ENCODE results near the gene CDK5RAP1. TPM values are rescaled to one million over a fixed set of nuclear protein-coding genes. Genes with fewer than 3 reads are reported as not detected.

The CDK5RAP1 gene
- total RNA-seq, 1 donor from 2014 or later, result 15.0 TPM

- no peak for DNase-seq (ENCODE audit: extremely low spot score in 2 of 2)
These were observed 68.3 kb downstream of the CDK5RAP1 start for GRCh38 chr20:33332905-33333456.

DNA sequence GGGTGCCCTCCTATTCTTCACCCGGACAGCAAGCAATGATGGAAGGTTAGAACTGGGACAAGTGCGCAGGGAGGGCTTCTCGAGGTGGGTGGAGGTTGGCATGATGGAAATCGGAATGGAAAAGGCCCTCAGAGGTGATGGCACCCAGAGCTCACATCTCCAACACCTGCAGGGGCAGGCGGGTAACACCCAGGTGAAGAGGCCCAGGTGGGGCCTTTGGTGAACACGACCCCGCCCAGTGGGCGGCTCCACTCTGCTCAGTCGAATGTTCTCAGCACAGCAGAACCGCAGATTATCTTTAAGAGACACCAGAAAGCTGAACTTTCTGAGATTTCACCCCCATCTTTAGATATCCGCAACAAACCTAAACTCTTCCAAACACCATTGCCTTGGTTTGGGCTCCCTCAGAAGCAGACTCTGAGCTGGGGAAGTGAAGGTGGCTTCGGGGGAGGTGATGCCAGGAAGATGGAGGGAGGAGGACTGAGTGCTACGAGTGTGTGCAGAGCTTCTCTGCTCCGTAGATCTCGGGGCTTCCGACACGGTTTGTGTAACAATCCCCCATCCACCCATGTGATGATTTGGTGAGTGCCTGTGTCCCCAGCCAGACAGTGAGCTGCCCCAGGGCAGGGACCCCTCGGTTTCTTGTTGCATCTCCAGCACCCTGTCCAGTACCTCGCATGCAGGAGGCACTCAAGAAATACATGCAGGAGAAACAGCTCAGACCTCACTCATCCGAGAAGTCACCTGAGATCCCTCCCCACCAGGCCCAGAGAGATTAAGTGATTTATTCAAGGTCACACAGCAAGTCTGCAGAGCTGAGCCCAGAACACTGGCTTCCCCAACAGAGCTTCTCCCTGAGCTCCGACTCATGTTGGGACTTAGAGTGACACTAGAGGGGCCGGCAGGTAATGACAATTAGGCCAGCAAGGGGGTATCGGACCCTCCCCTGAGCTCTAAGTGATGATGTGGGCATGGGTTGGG is 72.9 kb downstream of the CDK5RAP1 start:
- TF ChIP-seq POLR2AphosphoS5 (IDR thresholded peaks at IDR 0.05; ENCODE audit: insufficient read depth in 1 of 2, low read depth in 1 of 2) (no peak), POLR2A (IDR thresholded peaks at IDR 0.05) (no peak)
- TF ChIP-seq, protein P1, sequence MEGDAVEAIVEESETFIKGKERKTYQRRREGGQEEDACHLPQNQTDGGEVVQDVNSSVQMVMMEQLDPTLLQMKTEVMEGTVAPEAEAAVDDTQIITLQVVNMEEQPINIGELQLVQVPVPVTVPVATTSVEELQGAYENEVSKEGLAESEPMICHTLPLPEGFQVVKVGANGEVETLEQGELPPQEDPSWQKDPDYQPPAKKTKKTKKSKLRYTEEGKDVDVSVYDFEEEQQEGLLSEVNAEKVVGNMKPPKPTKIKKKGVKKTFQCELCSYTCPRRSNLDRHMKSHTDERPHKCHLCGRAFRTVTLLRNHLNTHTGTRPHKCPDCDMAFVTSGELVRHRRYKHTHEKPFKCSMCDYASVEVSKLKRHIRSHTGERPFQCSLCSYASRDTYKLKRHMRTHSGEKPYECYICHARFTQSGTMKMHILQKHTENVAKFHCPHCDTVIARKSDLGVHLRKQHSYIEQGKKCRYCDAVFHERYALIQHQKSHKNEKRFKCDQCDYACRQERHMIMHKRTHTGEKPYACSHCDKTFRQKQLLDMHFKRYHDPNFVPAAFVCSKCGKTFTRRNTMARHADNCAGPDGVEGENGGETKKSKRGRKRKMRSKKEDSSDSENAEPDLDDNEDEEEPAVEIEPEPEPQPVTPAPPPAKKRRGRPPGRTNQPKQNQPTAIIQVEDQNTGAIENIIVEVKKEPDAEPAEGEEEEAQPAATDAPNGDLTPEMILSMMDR (IDR thresholded peaks at IDR 0.05), result no peak
- no peaks in the 10 kb centered on the region for H3K4me1 ChIP-seq
- H3K27me3 ChIP-seq, result no peaks in the 10 kb centered on the region
- no peak for DNase-seq (ENCODE audit: extremely low spot score in 2 of 2)
- H3K9me3 ChIP-seq, result no peaks in the 10 kb centered on the region
- H3K4me3 ChIP-seq, result no peak overlapping the region
- intact Hi-C loops (cut with DNase I), result no loop called here
- H3K27ac ChIP-seq, result no peak overlapping the region
- H3K36me3 ChIP-seq, result no peaks in the 10 kb centered on the region

More at GRCh38 chr20:33332905-33333456, 68.3 kb downstream of the CDK5RAP1 start:
- no peak overlapping the region for H3K27ac ChIP-seq
- H3K27me3 ChIP-seq, result no peaks in the 10 kb centered on the region
- H3K4me3 ChIP-seq, result no peak overlapping the region
- H3K9me3 ChIP-seq, result no peaks in the 10 kb centered on the region
- no peaks in the 10 kb centered on the region for H3K36me3 ChIP-seq
- no peak for TF ChIP-seq POLR2AphosphoS5 (IDR thresholded peaks at IDR 0.05; ENCODE audit: insufficient read depth in 1 of 2, low read depth in 1 of 2)
- TF ChIP-seq POLR2A (IDR thresholded peaks at IDR 0.05), result no peak
- TF ChIP-seq, protein P1 (IDR thresholded peaks at IDR 0.05), result no peak
- intact Hi-C loops (cut with DNase I), result no loop called here
- no peaks in the 10 kb centered on the region for H3K4me1 ChIP-seq

GRCh38 chr20:33325350-33325749 is 76.0 kb downstream of the CDK5RAP1 start:
- Histone ChIP-seq H3K27ac (no peak overlapping the region), H3K4me3 (no peak overlapping the region), H3K36me3 (no peaks in the 10 kb centered on the region), H3K4me1 (no peaks in the 10 kb centered on the region), H3K9me3 (no peaks in the 10 kb centered on the region), H3K27me3 (no peaks in the 10 kb centered on the region)
- no peak for TF ChIP-seq POLR2AphosphoS5 (IDR thresholded peaks at IDR 0.05; ENCODE audit: insufficient read depth in 1 of 2, low read depth in 1 of 2)
- no peak for TF ChIP-seq POLR2A (IDR thresholded peaks at IDR 0.05)
- TF ChIP-seq, protein P1 (IDR thresholded peaks at IDR 0.05), result no peak
- intact Hi-C loops (cut with DNase I), result no loop called here
- no peak for DNase-seq (ENCODE audit: extremely low spot score in 2 of 2)

- Histone ChIP-seq H3K27ac (no peak overlapping the region), H3K4me3 (no peak overlapping the region), H3K36me3 (no peaks in the 10 kb centered on the region), H3K9me3 (no peaks in the 10 kb centered on the region), H3K4me1 (no peaks in the 10 kb centered on the region), H3K27me3 (no peaks in the 10 kb centered on the region)
- DNase-seq (ENCODE audit: extremely low spot score in 2 of 2), result no peak
- no peak for TF ChIP-seq POLR2AphosphoS5 (IDR thresholded peaks at IDR 0.05; ENCODE audit: insufficient read depth in 1 of 2, low read depth in 1 of 2)
- TF ChIP-seq POLR2A (IDR thresholded peaks at IDR 0.05), result no peak
- TF ChIP-seq, protein P1 (IDR thresholded peaks at IDR 0.05), result no peak
- intact Hi-C loops (cut with DNase I), result no loop called here
These were observed 78.1 kb downstream of the CDK5RAP1 start for GRCh38 chr20:33323236-33323635.
